Liver (tissue), 3 donors: ENCODE measurements around the gene NOC4L.

Experiments
- FOXA1 ChIP-seq: IDR thresholded peaks from 2 replicates; pipeline ENCODE4 v1.6.1; 2016; ENCODE audit warnings: antibody characterized with exemption
- GABPA ChIP-seq, 2 donors: IDR thresholded peaks in 1 of 2; conservative IDR thresholded peaks in 1 of 2; 2 replicates each; pipeline ENCODE4 v1.6.1; 2016; ENCODE audit warnings: antibody characterized with exemption in 2 of 2, mild to moderate bottlenecking in 1 of 2, moderate library complexity in 1 of 2
- HNF4A ChIP-seq, 2 donors: conservative IDR thresholded peaks; 2 replicates each; pipeline ENCODE4 v1.6.1; 2016; ENCODE audit warnings: antibody characterized with exemption in 2 of 2, mild to moderate bottlenecking in 2 of 2
- JUND ChIP-seq, 2 donors: IDR thresholded peaks; 2 replicates each; pipeline ENCODE4 v1.6.1; 2016; ENCODE audit warnings: antibody characterized with exemption in 2 of 2
- RXRA ChIP-seq, 2 donors: IDR thresholded peaks; 2 replicates each; pipeline ENCODE4 v1.6.1; 2017 to 2018; ENCODE audit warnings: antibody characterized with exemption in 2 of 2, mild to moderate bottlenecking in 1 of 2
- SP1 ChIP-seq: IDR thresholded peaks from 2 replicates; pipeline ENCODE4 v1.6.1; 2018; ENCODE audit warnings: antibody characterized with exemption, mild to moderate bottlenecking
- TAF1 ChIP-seq: conservative IDR thresholded peaks from 2 replicates; pipeline ENCODE4 v1.6.1; 2016; ENCODE audit warnings: antibody characterized with exemption, mild to moderate bottlenecking
- YY1 ChIP-seq: IDR thresholded peaks from 2 replicates; pipeline ENCODE4 v1.6.1; 2016; ENCODE audit warnings: antibody characterized with exemption, mild to moderate bottlenecking
- TF ChIP-seq, protein P1 (sequence below): fragments of 150-350 bp; IDR thresholded peaks from 2 replicates; pipeline ENCODE4 v1.5.1; 2017; ENCODE audit warnings: improper control_type of control experiment, low read depth, low read length; ENCODE audit not compliant: missing input control
- TF ChIP-seq, protein P2 (sequence below): IDR thresholded peaks from 2 replicates; pipeline ENCODE4 v1.6.1; 2016; ENCODE audit warnings: antibody characterized with exemption
- TF ChIP-seq, protein P3 (sequence below): IDR thresholded peaks from 2 replicates; pipeline ENCODE4 v1.6.1; 2016; ENCODE audit warnings: antibody characterized with exemption
- TF ChIP-seq, protein P4 (sequence below): IDR thresholded peaks from 2 replicates; pipeline ENCODE4 v1.6.1; 2016; ENCODE audit warnings: antibody characterized with exemption
- donor health status: healthy.
- donor health status: healthy.

DNA sequence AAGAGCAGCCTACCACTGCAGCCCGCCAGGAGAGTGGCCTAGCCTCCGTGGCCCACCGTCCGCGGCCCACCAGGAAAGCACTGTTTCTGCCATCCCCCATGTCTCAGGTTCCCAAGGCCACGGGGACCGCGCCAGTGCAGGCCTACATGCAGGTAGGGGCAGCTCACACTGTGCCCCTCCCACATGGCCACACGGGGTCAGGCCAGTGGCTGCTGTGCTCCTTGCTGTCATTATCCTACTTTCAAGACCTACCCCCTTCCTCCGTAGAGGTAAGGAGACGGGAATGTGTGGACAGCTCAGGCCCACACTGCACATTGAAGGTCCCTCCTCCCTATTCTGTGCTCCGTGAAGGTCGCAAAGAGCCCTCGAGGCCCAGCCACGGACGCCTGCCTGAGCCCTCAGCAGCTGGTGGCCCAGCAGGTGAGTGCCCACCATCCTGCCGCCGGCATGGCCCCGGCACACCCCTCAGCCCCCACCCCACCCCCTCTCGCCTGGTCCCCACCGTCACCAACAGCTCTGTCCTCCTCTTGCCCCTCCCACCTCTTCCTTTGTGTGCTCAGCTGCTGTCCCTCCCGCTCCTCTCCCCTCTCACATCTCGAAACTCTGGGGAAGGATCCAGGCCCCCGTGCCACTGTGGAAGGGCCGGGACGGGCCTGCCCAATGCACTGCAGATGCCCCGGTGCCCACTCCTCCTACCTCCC lies 10.2 kb upstream of the NOC4L start:
- TF ChIP-seq, protein P1, sequence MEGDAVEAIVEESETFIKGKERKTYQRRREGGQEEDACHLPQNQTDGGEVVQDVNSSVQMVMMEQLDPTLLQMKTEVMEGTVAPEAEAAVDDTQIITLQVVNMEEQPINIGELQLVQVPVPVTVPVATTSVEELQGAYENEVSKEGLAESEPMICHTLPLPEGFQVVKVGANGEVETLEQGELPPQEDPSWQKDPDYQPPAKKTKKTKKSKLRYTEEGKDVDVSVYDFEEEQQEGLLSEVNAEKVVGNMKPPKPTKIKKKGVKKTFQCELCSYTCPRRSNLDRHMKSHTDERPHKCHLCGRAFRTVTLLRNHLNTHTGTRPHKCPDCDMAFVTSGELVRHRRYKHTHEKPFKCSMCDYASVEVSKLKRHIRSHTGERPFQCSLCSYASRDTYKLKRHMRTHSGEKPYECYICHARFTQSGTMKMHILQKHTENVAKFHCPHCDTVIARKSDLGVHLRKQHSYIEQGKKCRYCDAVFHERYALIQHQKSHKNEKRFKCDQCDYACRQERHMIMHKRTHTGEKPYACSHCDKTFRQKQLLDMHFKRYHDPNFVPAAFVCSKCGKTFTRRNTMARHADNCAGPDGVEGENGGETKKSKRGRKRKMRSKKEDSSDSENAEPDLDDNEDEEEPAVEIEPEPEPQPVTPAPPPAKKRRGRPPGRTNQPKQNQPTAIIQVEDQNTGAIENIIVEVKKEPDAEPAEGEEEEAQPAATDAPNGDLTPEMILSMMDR: no peak
- no peak for TF ChIP-seq HNF4A (conservative IDR thresholded peaks at IDR 0.05)
- TF ChIP-seq SP1: no peak
- no peak for TF ChIP-seq RXRA (IDR thresholded peaks at IDR 0.05)
- TF ChIP-seq TAF1: no peak
- TF ChIP-seq FOXA1: no peak
- TF ChIP-seq, protein P2, sequence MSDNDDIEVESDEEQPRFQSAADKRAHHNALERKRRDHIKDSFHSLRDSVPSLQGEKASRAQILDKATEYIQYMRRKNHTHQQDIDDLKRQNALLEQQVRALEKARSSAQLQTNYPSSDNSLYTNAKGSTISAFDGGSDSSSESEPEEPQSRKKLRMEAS: no peak
- TF ChIP-seq JUND (IDR thresholded peaks at IDR 0.05): no peak
- TF ChIP-seq, protein P3, sequence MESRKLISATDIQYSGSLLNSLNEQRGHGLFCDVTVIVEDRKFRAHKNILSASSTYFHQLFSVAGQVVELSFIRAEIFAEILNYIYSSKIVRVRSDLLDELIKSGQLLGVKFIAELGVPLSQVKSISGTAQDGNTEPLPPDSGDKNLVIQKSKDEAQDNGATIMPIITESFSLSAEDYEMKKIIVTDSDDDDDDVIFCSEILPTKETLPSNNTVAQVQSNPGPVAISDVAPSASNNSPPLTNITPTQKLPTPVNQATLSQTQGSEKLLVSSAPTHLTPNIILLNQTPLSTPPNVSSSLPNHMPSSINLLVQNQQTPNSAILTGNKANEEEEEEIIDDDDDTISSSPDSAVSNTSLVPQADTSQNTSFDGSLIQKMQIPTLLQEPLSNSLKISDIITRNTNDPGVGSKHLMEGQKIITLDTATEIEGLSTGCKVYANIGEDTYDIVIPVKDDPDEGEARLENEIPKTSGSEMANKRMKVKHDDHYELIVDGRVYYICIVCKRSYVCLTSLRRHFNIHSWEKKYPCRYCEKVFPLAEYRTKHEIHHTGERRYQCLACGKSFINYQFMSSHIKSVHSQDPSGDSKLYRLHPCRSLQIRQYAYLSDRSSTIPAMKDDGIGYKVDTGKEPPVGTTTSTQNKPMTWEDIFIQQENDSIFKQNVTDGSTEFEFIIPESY: no peak
- TF ChIP-seq GABPA (IDR thresholded peaks at IDR 0.05 in 1 of 2, conservative IDR thresholded peaks at IDR 0.05 in 1 of 2): no peak
- no peak for TF ChIP-seq YY1
- TF ChIP-seq, protein P4, sequence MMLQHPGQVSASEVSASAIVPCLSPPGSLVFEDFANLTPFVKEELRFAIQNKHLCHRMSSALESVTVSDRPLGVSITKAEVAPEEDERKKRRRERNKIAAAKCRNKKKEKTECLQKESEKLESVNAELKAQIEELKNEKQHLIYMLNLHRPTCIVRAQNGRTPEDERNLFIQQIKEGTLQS: no peak
